Common myeloid progenitor, CD34-positive (primary cell): ENCODE data around the gene GIPC2.

Experiments
- CTCF ChIA-PET: fragments of 350-600 bp; sonication (Branson Sonifier 250); formaldehyde crosslinking; loops from one replicate; lab custom pipeline; 2021; ENCODE audit warnings: antibody characterized with exemption; lab: Charles Lee
- POLR2A ChIA-PET: fragments of 350-600 bp; sonication (Branson Sonifier 250); formaldehyde crosslinking; loops from one replicate; lab custom pipeline; 2021; ENCODE audit warnings: antibody characterized with exemption; lab: Charles Lee
- DNase-seq, 3 donors: peaks; one replicate each; pipeline versions ENCODE4 v3.0.0 to v3.0.0-alpha.2; 2013
- H3K27ac ChIP-seq, 2 experiments: 1 replicate in 1 of 2; 2 replicates in 1 of 2; pipeline ENCODE4 v1.7.0; 2013; ENCODE audit warnings: inconsistent platforms in 2 of 2, low read length in 2 of 2, mild to moderate bottlenecking in 2 of 2, low read depth in 1 of 2, moderate library complexity in 1 of 2; ENCODE audit not compliant: severe bottlenecking in 2 of 2, insufficient read depth in 1 of 2, poor library complexity in 1 of 2
- H3K27me3 ChIP-seq, 5 experiments: replicated peaks in 2 of 5; 1 replicate in 3 of 5; 2 replicates in 2 of 5; pipeline versions ENCODE4 v1.6.1 to v1.7.0; 2013; ENCODE audit warnings: low read length in 4 of 5, mild to moderate bottlenecking in 2 of 5, moderate library complexity in 2 of 5, inconsistent platforms in 1 of 5; ENCODE audit not compliant: insufficient read depth in 5 of 5, control insufficient read depth in 4 of 5
- H3K36me3 ChIP-seq, 4 experiments: 1 replicate in 2 of 4; 2 replicates in 2 of 4; pipeline versions ENCODE4 v1.6.1 to v1.7.0; 2013; ENCODE audit warnings: low read length in 3 of 4, control low read depth in 1 of 4, mild to moderate bottlenecking in 1 of 4; ENCODE audit not compliant: control insufficient read depth in 4 of 4, insufficient read depth in 4 of 4
- H3K4me1 ChIP-seq, 4 experiments: 1 replicate in 3 of 4; 2 replicates in 1 of 4; pipeline versions ENCODE4 v1.6.1 to v1.7.1; 2013; ENCODE audit warnings: low read length in 3 of 4, mild to moderate bottlenecking in 3 of 4, control low read depth in 1 of 4, inconsistent platforms in 1 of 4, moderate library complexity in 1 of 4; ENCODE audit not compliant: control insufficient read depth in 4 of 4, insufficient read depth in 4 of 4; ENCODE audit errors: control extremely low read depth in 1 of 4
- H3K4me3 ChIP-seq, 7 experiments: 1 replicate in 4 of 7; 2 replicates in 3 of 7; pipeline versions ENCODE4 v1.5.1 to v1.7.0; 2013; ENCODE audit warnings: mild to moderate bottlenecking in 7 of 7, low read length in 6 of 7, moderate library complexity in 6 of 7, inconsistent platforms in 2 of 7, low read depth in 2 of 7, control low read depth in 1 of 7; ENCODE audit not compliant: insufficient read depth in 4 of 7, control insufficient read depth in 1 of 7; ENCODE audit errors: extremely low read depth in 1 of 7
- H3K9me3 ChIP-seq, 5 experiments: 1 replicate in 4 of 5; 2 replicates in 1 of 5; pipeline versions ENCODE4 v1.6.1 to v1.7.1; 2013; ENCODE audit warnings: low read length in 4 of 5, mild to moderate bottlenecking in 2 of 5, inconsistent platforms in 1 of 5, low read depth in 1 of 5, moderate library complexity in 1 of 5; ENCODE audit not compliant: control insufficient read depth in 4 of 5, insufficient read depth in 2 of 5; ENCODE audit errors: control extremely low read depth in 1 of 5
- WGBS: methylation state at CpG from one replicate; pipeline ENCODE4 v1.1.5; 2013; ENCODE audit not compliant: insufficient coverage; 5-methylcytosine and 5-hydroxymethylcytosine counted together

GIPC2 gene

DNA sequence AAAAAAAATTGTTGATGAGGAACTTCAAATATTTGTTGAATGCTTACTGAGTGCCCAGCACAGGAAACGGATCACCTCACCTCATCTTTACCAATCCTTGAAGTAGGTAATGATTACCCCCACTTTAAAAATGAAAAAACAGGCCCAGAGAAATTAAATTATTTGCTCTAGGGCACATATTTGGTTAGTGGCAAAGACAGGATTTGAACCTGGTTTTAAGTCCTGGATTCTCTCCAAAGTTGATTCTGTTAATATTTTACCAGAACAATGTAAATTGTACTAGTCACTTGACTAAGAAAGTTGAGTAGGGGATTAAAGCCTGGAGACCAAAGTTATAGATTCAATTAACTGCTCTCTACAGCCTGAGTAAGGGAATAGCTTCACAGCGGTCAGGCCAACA, 97.9 kb downstream of the GIPC2 start:
- Histone ChIP-seq H3K4me1 (peaks cover 0 to 11% (median 8%) of the 10 kb centered on the region in 4 experiments), H3K4me3 (peak overlapping the region in 2 of 7 experiments; percentile 57 to 68), H3K9me3 (no peaks in the 10 kb centered on the region), H3K27ac (no peak overlapping the region), H3K27me3 (no peaks in the 10 kb centered on the region), H3K36me3 (no peaks in the 10 kb centered on the region)
- POLR2A ChIA-PET = interaction anchor here (0.7 kb wide), 1 partner anchor 438 kb away, joined by 3 read pairs; no protein-coding TSS in a partner anchor
- CTCF ChIA-PET = interaction anchor here (1.1 to 6.7 kb wide), 6 partner anchors 9 to 532 kb away, joined by 4 to 47 read pairs (median 4); no protein-coding TSS in a partner anchor
- DNase-seq = no peak
- no CpG with 5 or more reads among the region's 2 CpGs for WGBS

DNA sequence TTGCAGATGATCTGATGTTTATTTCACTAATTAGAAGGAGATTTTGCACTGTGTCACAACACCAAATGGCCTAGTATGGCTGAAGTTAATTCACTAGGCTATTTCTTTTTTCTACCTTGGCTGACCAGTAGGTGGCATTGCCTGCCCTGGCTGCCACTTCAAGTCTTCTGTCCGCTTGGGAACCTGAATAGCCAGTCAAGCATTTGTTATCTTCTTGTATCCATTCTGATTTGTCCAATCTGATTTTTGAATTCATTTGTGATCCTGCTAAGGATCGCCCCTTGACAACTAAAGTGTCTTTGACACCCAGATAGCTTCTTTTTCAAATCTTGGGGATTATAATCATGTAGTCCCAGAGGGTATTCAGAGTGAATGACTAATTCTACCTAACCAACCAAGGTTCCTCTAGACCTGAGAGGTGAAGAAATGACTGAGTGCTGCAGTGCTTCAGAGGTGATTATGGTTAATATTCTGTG, 99.4 kb downstream of the GIPC2 start:
- no peak overlapping the region for H3K27ac ChIP-seq
- ChIA-PET CTCF (interaction anchor here (0.6 to 6.7 kb wide), 7 partner anchors 13 to 530 kb away, joined by 3 to 47 read pairs (median 4); no protein-coding TSS in a partner anchor), POLR2A (no interaction called here)
- H3K9me3 ChIP-seq = no peaks in the 10 kb centered on the region
- 51% methylated on average over 2 of the region's 2 CpGs for WGBS
- H3K4me3 ChIP-seq = no peak overlapping the region
- no peaks in the 10 kb centered on the region for H3K27me3 ChIP-seq
- peaks cover 0 to 11% (median 8%) of the 10 kb centered on the region in 4 experiments for H3K4me1 ChIP-seq
- H3K36me3 ChIP-seq = no peaks in the 10 kb centered on the region
- peak; percentile 45 to 74 (median 72) for DNase-seq

DNA sequence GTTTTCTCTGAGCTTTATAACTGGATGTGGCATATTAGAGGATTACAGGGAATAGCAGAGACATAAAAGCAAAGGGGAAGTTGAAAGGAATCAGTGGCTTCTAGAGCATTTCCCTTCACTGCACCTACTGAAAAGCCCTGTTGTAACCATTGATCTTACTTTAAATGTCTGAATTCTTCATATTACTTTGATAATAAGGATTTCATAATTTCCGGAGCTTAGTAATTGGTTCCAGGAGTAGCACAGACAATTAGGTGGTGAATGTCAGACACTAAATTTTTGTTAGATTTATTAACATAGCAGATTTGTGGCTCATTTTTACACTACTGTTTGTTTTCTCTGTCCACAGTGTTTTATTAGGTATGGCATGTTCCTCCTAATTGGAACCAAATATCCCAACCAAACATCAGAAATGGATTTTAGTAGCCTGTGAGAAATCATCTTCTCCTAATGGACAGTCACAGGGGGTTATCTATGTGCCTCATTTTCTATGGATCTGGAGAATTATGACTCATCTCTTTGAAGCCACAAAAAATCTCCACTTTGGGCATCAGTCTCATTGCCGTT, 100.5 kb downstream of the GIPC2 start:
- no peak for DNase-seq
- no peak overlapping the region for H3K27ac ChIP-seq
- no peaks in the 10 kb centered on the region for H3K9me3 ChIP-seq
- ChIA-PET POLR2A (no interaction called here), CTCF (interaction anchor here (0.7 to 6.7 kb wide), 7 partner anchors 9 to 529 kb away, joined by 3 to 47 read pairs (median 4); no protein-coding TSS in a partner anchor)
- no peak overlapping the region for H3K4me3 ChIP-seq
- no peaks in the 10 kb centered on the region for H3K27me3 ChIP-seq
- no peaks in the 10 kb centered on the region for H3K36me3 ChIP-seq
- H3K4me1 ChIP-seq = peaks cover 0 to 11% (median 8%) of the 10 kb centered on the region in 4 experiments
- no CpG with 5 or more reads among the region's 2 CpGs for WGBS

DNA sequence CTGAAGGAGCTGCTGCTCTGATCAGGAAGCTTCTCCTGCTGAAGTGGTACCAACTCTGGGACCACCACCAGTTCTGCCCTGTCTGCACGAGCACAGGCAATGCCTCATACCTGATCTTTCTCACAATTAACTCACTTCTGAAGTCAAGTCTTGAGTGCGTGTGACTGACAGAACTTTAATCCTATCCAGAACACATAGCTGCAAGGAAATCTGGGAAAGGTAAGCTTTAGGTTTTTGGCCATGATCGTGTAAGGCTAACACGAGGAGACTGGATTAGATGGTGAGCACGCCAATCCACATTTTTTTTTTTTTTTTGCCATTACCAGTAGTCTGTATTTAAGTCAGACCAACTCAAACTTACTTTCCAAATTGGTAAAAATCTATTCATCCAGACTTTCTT, 101.3 kb downstream of the GIPC2 start:
- ChIA-PET CTCF (interaction anchor here (0.7 to 6.7 kb wide), 5 partner anchors 10 to 461 kb away, joined by 3 to 47 read pairs (median 3); no protein-coding TSS in a partner anchor), POLR2A (no interaction called here)
- Histone ChIP-seq H3K36me3 (no peaks in the 10 kb centered on the region), H3K9me3 (no peaks in the 10 kb centered on the region), H3K4me3 (no peak overlapping the region), H3K27me3 (no peaks in the 10 kb centered on the region), H3K4me1 (peaks cover 0 to 11% (median 8%) of the 10 kb centered on the region in 4 experiments), H3K27ac (no peak overlapping the region)
- no peak for DNase-seq
- 100% methylated on average over 4 of the region's 5 CpGs for WGBS

DNA sequence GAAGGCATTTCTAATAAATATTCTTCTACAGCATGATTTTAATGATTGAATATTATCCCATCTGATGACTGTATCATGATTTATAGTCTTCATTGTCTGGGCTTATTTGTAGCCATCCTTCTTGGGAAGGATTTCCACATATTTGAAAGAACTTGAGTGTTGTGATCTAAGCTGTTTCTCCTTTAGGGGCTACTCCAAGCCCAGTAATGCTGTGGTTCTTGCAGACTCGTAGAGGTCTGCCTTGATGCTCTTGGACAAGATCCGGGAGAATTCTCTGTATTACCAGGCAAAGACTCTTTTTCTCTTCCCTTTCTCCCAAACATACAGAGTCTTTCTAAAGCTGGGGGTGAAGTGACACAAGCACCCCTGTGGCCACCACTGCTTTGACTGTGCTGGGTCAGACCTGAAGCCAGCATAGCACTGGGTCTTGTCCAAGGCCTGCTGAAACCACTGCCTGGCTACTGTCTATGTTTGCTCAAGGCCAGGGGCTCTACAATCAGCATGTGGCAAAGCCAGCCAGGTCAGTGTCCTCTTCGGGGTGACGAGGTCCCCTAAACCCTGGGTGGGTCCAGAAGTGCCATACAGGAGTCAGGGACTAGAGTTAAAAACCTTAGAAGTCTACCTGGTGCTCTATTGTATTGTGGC, 107.4 kb downstream of the GIPC2 start:
- H3K4me3 ChIP-seq = no peak overlapping the region
- H3K9me3 ChIP-seq = no peaks in the 10 kb centered on the region
- peaks cover 0 to 3% (median 0%) of the 10 kb centered on the region in 5 experiments for H3K27me3 ChIP-seq
- H3K27ac ChIP-seq = no peak overlapping the region
- DNase-seq = no peak
- no peaks in the 10 kb centered on the region for H3K36me3 ChIP-seq
- H3K4me1 ChIP-seq = no peaks in the 10 kb centered on the region
- ChIA-PET CTCF (interaction anchor here (1.6 kb wide), 1 partner anchor 10 kb away, joined by 4 read pairs; no protein-coding TSS in a partner anchor), POLR2A (no interaction called here)
- 100% methylated on average over 2 of the region's 4 CpGs for WGBS

DNA sequence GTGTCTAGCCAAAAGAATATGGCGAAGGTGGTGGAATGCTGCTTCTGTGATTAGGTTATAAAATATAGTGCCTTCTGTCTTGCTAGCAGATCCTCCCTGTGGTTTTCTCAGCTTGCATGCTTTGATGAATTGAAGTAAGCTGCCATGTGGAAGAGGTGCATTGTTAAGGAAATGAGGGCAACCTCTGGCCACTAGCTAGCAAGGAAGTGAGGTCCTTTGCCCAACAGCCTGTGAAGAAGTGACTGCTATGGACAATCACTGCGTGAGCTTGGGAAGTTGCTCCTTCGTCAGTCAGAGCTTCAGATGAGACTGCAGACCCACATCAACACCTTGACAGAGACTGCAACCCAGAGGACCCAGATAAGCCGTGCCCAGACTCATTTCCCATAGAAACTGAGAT, 109.4 kb downstream of the GIPC2 start:
- Histone ChIP-seq H3K9me3 (no peaks in the 10 kb centered on the region), H3K27me3 (peaks cover 0 to 3% (median 0%) of the 10 kb centered on the region in 5 experiments), H3K4me1 (no peaks in the 10 kb centered on the region), H3K4me3 (no peak overlapping the region), H3K27ac (no peak overlapping the region), H3K36me3 (no peaks in the 10 kb centered on the region)
- 100% methylated on average over 3 of the region's 4 CpGs for WGBS
- ChIA-PET POLR2A (no interaction called here), CTCF (interaction anchor here (1.0 to 1.3 kb wide), 3 partner anchors 9 to 448 kb away, joined by 3 read pairs; no protein-coding TSS in a partner anchor)
- no peak for DNase-seq
